ENCODE measurements around the gene PLCG2. TPM values are rescaled to one million over a fixed set of nuclear protein-coding genes. Genes with fewer than 3 reads are reported as not detected.

The PLCG2 gene
- 5.0 and 10.4 TPM in 2 replicates for total RNA-seq
- polyA plus RNA-seq, result 3.5 and 6.7 TPM in 2 replicates

- no peaks in the 10 kb centered on the region for H3K36me3 ChIP-seq
- H3K4me3 ChIP-seq, result peak within 1 kb of the TSS; percentile 80
- no peak within 1 kb of the TSS for H3K27ac ChIP-seq
- DNase-seq (ENCODE audit: low read depth in 1 of 2, low spot score in 1 of 2), result peak; percentile 40 to 87
- H3K4me1 ChIP-seq (ENCODE audit: low read depth), result peaks cover 9% of the 10 kb centered on the region
- H3K27me3 ChIP-seq, result peaks cover 35% of the 10 kb centered on the region
- no peak for TF ChIP-seq CTCF (IDR thresholded peaks at IDR 0.05; ENCODE audit: low read depth, low read length)
- no peaks in the 10 kb centered on the region for H3K9me3 ChIP-seq (ENCODE audit: low read depth)
Measured at GRCh38 chr16:81778861-81779535, at the start of gene PLCG2. PLCG2 (plus strand) TSS chr16:81779291; CDS start chr16:81785990, 6,699 bp downstream.

GRCh38 chr16:81729451-81729850 is 49.6 kb upstream of the PLCG2 start:
- no peak for TF ChIP-seq CTCF (IDR thresholded peaks at IDR 0.05; ENCODE audit: low read depth, low read length)
- no peak for DNase-seq (ENCODE audit: low read depth in 1 of 2, low spot score in 1 of 2)
- Histone ChIP-seq H3K4me3 (no peak overlapping the region), H3K27me3 (no peaks in the 10 kb centered on the region), H3K27ac (no peak overlapping the region), H3K36me3 (no peaks in the 10 kb centered on the region), H3K9me3 (ENCODE audit: low read depth) (no peaks in the 10 kb centered on the region), H3K4me1 (ENCODE audit: low read depth) (peaks cover 4% of the 10 kb centered on the region)

- peak; percentile 49 for TF ChIP-seq CTCF (IDR thresholded peaks at IDR 0.05; ENCODE audit: low read depth, low read length)
- no peaks in the 10 kb centered on the region for H3K27me3 ChIP-seq
- H3K9me3 ChIP-seq (ENCODE audit: low read depth), result no peaks in the 10 kb centered on the region
- H3K4me3 ChIP-seq, result no peak overlapping the region
- no peak overlapping the region for H3K27ac ChIP-seq
- peak; percentile 90 for DNase-seq (ENCODE audit: low read depth in 1 of 2, low spot score in 1 of 2)
- H3K4me1 ChIP-seq (ENCODE audit: low read depth), result peaks cover 4% of the 10 kb centered on the region
- H3K36me3 ChIP-seq, result no peaks in the 10 kb centered on the region
Measured at GRCh38 chr16:81730090-81731051, 48.7 kb upstream of the PLCG2 start.

GRCh38 chr16:81731649-81732048 is 47.4 kb upstream of the PLCG2 start:
- TF ChIP-seq CTCF (IDR thresholded peaks at IDR 0.05; ENCODE audit: low read depth, low read length), result no peak
- no peak for DNase-seq (ENCODE audit: low read depth in 1 of 2, low spot score in 1 of 2)
- peaks cover 4% of the 10 kb centered on the region for H3K4me1 ChIP-seq (ENCODE audit: low read depth)
- H3K27me3 ChIP-seq, result no peaks in the 10 kb centered on the region
- no peaks in the 10 kb centered on the region for H3K9me3 ChIP-seq (ENCODE audit: low read depth)
- no peak overlapping the region for H3K4me3 ChIP-seq
- H3K36me3 ChIP-seq, result no peaks in the 10 kb centered on the region
- no peak overlapping the region for H3K27ac ChIP-seq

- no peak for DNase-seq (ENCODE audit: low read depth in 1 of 2, low spot score in 1 of 2)
- no peaks in the 10 kb centered on the region for H3K27me3 ChIP-seq
- no peaks in the 10 kb centered on the region for H3K9me3 ChIP-seq (ENCODE audit: low read depth)
- no peak overlapping the region for H3K27ac ChIP-seq
- H3K36me3 ChIP-seq, result no peaks in the 10 kb centered on the region
- TF ChIP-seq CTCF (IDR thresholded peaks at IDR 0.05; ENCODE audit: low read depth, low read length), result no peak
- no peak overlapping the region for H3K4me3 ChIP-seq
- peaks cover 4% of the 10 kb centered on the region for H3K4me1 ChIP-seq (ENCODE audit: low read depth)
Measured at GRCh38 chr16:81732699-81733098, 46.4 kb upstream of the PLCG2 start.

Data from cardiac muscle cell (in vitro differentiated cells and primary cell).